Measurements from ENCODE around the gene ATP1B3.

ATP1B3 gene

DNA sequence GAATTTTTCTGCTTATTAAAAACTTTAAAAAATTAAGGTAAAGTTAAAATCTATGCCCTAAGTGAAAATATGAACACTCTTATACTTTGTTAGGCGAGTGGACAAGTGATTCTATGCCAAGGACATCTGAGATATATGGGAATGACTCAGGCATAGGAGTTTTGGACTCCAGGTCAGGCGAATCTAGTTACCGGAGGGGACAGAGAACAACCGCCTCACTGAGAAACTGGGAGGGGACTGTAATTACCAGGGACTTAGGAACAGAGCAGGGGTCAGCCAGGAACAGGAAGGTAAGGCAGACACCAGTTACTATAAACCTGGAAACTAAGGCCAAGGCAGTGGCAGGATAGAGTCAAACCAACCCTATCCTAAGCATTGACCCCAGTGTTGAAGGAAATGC lies 16.8 kb upstream of the ATP1B3 start:
- DNase-seq (ENCODE audit: low read depth in 2 of 2): no peak
- H3K4me3 ChIP-seq (replicated peaks in 1 of 2; ENCODE audit: low read depth in 2 of 2, low read length in 2 of 2): no peak overlapping the region
- TF ChIP-seq, protein P1, sequence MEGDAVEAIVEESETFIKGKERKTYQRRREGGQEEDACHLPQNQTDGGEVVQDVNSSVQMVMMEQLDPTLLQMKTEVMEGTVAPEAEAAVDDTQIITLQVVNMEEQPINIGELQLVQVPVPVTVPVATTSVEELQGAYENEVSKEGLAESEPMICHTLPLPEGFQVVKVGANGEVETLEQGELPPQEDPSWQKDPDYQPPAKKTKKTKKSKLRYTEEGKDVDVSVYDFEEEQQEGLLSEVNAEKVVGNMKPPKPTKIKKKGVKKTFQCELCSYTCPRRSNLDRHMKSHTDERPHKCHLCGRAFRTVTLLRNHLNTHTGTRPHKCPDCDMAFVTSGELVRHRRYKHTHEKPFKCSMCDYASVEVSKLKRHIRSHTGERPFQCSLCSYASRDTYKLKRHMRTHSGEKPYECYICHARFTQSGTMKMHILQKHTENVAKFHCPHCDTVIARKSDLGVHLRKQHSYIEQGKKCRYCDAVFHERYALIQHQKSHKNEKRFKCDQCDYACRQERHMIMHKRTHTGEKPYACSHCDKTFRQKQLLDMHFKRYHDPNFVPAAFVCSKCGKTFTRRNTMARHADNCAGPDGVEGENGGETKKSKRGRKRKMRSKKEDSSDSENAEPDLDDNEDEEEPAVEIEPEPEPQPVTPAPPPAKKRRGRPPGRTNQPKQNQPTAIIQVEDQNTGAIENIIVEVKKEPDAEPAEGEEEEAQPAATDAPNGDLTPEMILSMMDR (IDR thresholded peaks at IDR 0.05; ENCODE audit: low read depth, low read length): no peak

DNA sequence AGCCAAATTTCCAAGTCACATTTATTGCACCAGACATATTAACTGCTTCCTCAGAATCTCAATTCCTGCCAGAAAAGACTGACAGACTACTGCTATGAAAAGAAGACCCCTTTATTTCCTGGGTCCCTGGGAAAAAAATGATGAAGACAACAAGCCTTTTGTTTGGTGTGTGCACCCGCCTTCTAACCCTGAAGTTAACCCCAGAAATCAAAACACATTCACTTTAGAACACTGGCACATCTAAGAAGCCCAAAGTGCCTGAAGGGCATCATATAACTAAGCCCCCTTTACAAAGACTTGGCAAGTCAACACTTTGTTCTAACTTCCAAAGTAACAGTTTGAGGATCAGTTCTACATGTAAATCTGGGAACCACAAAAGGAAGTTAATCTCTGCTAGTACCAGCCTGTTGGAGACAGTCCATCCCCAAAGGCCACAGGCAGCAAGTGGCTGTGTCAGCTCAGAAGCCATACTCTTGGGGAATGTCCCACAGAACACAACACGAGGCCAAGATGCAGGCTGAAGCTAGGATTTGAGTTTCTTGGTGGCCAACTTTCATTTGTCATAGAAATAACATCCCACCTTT lies 16.3 kb upstream of the ATP1B3 start:
- no peak for DNase-seq (ENCODE audit: low read depth in 2 of 2)
- TF ChIP-seq, protein P1 (IDR thresholded peaks at IDR 0.05; ENCODE audit: low read depth, low read length): no peak
- no peak overlapping the region for H3K4me3 ChIP-seq (replicated peaks in 1 of 2; ENCODE audit: low read depth in 2 of 2, low read length in 2 of 2)

DNA sequence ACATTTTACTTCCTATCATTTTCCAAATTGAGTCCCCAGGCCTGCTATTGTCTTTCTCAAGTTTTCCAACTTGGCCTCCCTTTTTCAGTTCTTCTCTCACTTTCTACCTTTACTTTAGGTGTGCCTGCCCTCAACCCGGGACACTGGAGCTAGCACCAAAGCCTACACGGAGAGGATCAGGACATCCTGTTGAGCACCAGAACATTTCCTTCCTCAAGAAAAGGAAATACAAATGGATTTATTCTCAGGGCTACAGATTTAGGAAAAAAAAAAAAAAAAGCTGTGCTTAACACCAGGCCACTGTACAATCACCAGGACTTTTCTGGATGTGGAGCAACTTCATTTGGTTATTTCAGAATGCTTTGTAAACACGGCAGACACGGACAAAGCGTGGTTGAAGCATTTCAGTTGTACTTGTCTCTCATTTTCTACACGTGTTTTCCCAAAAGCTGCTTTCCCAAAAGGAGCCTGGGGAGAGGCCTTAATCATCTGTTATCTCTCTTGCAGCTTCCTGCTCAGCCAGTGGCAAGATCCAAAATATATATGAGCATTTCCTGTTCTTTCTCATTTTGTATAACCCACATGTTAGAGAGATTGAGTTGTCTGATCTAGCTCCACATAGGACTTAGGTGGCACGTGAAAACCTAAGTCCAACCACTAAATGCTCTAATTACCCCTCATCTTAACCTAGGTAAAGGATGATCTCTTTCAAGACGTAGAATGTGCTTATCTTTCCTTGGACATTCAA lies 15.5 kb upstream of the ATP1B3 start:
- TF ChIP-seq, protein P1 (IDR thresholded peaks at IDR 0.05; ENCODE audit: low read depth, low read length): no peak
- H3K4me3 ChIP-seq (replicated peaks in 1 of 2; ENCODE audit: low read depth in 2 of 2, low read length in 2 of 2): no peak overlapping the region
- peak; percentile 62 to 90 for DNase-seq (ENCODE audit: low read depth in 2 of 2)

DNA sequence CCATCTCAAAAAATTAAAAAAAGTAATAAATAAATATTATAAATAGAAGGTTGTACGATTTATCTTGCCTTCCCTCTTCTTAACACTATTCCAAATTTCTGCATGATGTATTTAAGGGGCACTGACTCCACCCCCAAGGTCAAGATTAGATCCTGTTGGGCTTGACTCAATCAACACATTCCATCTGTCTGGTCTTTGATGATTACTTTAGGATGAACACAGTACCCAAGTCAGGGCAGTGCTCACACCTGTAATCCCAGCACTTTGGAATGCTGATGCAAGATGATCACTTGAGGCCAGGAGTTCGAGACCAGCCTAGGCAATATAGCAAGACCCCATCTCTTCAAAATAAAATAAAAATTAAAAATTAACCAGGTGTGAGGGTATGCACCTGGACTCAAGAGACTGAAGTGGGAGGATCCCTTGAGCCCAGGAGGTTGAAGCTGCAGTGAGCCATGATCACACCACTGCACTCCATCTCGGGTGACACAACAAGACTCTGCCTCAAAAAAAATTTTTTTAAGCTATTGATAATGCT lies 14.1 kb upstream of the ATP1B3 start:
- H3K4me3 ChIP-seq (replicated peaks in 1 of 2; ENCODE audit: low read depth in 2 of 2, low read length in 2 of 2): no peak overlapping the region
- DNase-seq (ENCODE audit: low read depth in 2 of 2): no peak
- TF ChIP-seq, protein P1 (IDR thresholded peaks at IDR 0.05; ENCODE audit: low read depth, low read length): no peak

DNA sequence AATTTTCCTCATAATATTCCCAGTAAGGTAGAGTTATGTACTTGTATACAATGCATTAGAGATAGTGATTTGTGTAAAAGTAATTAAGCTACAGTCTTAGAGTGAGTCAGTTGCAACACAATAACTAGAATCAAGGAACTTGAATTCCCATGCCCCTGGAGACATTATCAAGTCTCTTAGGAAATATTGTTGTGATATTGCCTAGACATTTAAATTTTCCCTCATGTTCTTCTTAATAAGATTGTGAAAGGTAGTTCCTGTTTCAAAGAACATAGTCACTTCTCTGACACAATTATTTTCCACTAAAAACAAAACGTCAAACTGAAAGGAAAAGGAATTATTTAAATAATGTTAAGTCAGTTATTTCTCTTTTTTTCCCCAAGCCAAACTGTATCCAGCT lies 13.0 kb upstream of the ATP1B3 start:
- peak; percentile 76 to 85 for DNase-seq (ENCODE audit: low read depth in 2 of 2)
- TF ChIP-seq, protein P1 (IDR thresholded peaks at IDR 0.05; ENCODE audit: low read depth, low read length): no peak
- H3K4me3 ChIP-seq (replicated peaks in 1 of 2; ENCODE audit: low read depth in 2 of 2, low read length in 2 of 2): no peak overlapping the region

DNA sequence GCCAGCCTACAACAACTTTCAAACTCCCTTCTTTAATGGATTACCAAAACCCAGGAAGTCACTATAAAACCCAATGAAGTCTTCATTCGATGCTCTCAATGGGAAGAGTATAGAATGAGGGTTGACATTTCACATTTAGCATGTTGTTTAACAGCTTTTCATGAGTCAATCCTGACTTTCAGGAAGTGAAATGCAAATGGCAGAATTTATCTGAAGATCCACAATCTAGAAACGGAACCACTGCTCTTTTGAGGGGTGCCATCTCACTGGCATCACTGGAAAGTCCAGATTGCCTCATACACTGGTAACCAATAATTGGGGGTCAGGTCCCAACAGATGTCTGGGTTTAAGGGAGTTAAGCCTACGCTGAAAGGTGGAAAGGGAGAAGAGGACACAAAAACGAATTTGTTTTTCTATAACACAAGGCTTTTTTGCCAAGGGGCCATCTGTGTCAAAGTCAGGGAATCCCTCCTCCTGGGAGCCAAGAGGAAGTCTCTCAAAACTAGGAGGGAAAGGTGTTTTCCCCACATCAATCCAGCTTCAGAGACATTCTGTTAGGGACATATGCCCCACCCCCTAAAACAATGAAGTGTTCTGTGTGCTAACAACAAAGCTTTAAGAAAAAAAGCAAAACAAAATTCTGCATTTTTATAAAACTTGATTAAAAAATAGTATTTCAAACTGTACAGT lies 12.0 kb upstream of the ATP1B3 start:
- DNase-seq (ENCODE audit: low read depth in 2 of 2): no peak
- TF ChIP-seq, protein P1 (IDR thresholded peaks at IDR 0.05; ENCODE audit: low read depth, low read length): no peak
- no peak overlapping the region for H3K4me3 ChIP-seq (replicated peaks in 1 of 2; ENCODE audit: low read depth in 2 of 2, low read length in 2 of 2)
